ENCODE data around the gene CEP104. TPM values are rescaled to one million over a fixed set of nuclear protein-coding genes. Genes with fewer than 3 reads are reported as not detected.

Gene CEP104
- total and polyA plus RNA-seq, 8 donors: 32.5 to 49.5 (median 35.3) TPM

DNA sequence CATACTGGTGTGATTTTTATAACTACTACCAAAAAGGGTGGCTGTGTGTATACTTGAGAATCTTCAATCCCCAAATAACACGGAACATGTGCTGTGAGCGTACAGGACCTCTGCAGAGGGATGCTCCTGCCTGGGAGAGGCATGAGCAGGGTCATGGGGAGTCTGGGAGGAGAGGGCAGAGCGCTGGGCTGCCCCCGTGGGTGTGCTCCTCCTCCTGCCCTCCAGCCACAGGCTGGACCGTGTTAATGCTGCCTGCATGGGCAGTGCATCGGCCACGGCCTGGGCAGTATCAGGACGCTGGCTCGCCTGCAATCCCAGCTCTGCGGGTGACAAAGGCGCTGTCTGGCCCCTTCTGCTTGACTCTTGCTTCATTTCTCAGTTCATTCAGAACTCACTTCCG lies 6.2 kb downstream of the CEP104 start:
- Histone ChIP-seq H3K27me3 (no peaks in the 10 kb centered on the region), H3K9me3 (no peaks in the 10 kb centered on the region), H3K4me1 (peaks cover 5 to 9% of the 10 kb centered on the region in 2 donors), H3K36me3 (peaks cover 0 to 60% of the 10 kb centered on the region in 2 donors), H3K4me3 (no peak overlapping the region), H3K27ac (no peak overlapping the region)
- ATAC-seq: no peak
- no peak for TF ChIP-seq CTCF (IDR thresholded peaks at IDR 0.05)
- intact Hi-C loops (cut with DNase I): no loop called here
- DNase-seq: no peak

DNA sequence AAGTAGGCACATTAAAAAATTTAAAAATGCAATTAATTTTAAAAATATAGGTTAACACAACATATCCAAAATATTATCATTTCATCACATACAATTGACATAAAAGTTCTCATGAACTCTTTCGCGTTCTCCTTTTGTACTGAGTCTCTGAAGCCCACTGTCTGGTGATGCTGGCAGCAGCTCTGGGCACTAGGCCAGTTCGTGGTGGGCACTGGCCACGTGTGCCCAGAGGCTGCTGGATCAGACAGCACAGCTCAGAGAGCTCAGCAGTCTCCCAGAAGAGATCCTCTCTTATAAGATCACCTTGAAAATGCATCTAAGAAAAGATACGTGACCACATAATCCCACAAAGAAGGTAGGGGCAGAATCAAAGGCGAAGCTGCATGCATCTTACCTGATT lies 9.9 kb downstream of the CEP104 start:
- H3K36me3 ChIP-seq: peaks cover 0 to 92% of the 10 kb centered on the region in 2 donors
- TF ChIP-seq CTCF (IDR thresholded peaks at IDR 0.05): no peak
- no peaks in the 10 kb centered on the region for H3K27me3 ChIP-seq
- H3K9me3 ChIP-seq: no peaks in the 10 kb centered on the region
- H3K4me3 ChIP-seq: no peak overlapping the region
- no peaks in the 10 kb centered on the region for H3K4me1 ChIP-seq
- no peak for ATAC-seq
- H3K27ac ChIP-seq: no peak overlapping the region
- intact Hi-C loops (cut with DNase I): no loop called here
- DNase-seq: no peak

GRCh38 chr1:3846541-3846940 lies 10.5 kb downstream of the CEP104 start:
- no peak overlapping the region for H3K4me3 ChIP-seq
- intact Hi-C loops (cut with DNase I): no loop called here
- ATAC-seq (no peak), DNase-seq (no peak)
- H3K9me3 ChIP-seq: no peaks in the 10 kb centered on the region
- no peaks in the 10 kb centered on the region for H3K4me1 ChIP-seq
- no peak overlapping the region for H3K27ac ChIP-seq
- no peak for TF ChIP-seq CTCF (IDR thresholded peaks at IDR 0.05)
- peaks cover 0 to 92% of the 10 kb centered on the region in 2 donors for H3K36me3 ChIP-seq
- no peaks in the 10 kb centered on the region for H3K27me3 ChIP-seq

- TF ChIP-seq CTCF (IDR thresholded peaks at IDR 0.05): no peak
Observed at GRCh38 chr1:3842912-3843311, 14.1 kb downstream of the CEP104 start.

DNA sequence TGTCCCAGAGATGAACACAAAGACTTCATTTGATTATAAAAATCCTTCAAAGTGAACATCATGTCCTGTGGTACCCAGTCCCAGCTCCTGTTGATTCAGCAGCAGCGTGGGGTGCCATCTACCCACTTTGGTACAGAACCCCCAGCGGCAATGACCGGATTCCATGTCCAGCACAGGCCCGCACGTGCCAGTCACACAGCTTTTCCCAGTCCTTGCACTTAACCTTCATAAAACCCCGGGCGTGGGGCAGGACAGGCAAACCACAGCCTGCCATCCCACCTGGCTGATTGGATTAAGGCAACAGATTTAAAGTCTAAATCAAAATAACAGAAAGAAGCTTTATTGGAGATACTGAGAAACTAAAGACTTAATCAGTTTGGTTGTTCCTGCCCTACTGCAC lies 15.5 kb downstream of the CEP104 start:
- ATAC-seq: no peak

More at GRCh38 chr1:3842912-3843311, 14.1 kb downstream of the CEP104 start:
- no peak for DNase-seq
- Histone ChIP-seq H3K36me3 (peaks cover 0 to 94% of the 10 kb centered on the region in 2 donors), H3K27ac (no peak overlapping the region), H3K4me3 (no peak overlapping the region), H3K27me3 (no peaks in the 10 kb centered on the region), H3K9me3 (peaks cover 0 to 4% of the 10 kb centered on the region in 2 donors), H3K4me1 (no peaks in the 10 kb centered on the region)
- intact Hi-C loops (cut with DNase I): no loop called here
- ATAC-seq: no peak

More for the DNA sequence above, 15.5 kb downstream of the CEP104 start:
- Histone ChIP-seq H3K4me3 (no peak overlapping the region), H3K36me3 (peaks cover 0 to 94% of the 10 kb centered on the region in 2 donors), H3K27me3 (no peaks in the 10 kb centered on the region), H3K27ac (no peak overlapping the region), H3K9me3 (peaks cover 0 to 17% of the 10 kb centered on the region in 2 donors), H3K4me1 (no peaks in the 10 kb centered on the region)
- no peak for TF ChIP-seq CTCF (IDR thresholded peaks at IDR 0.05)
- intact Hi-C loops (cut with DNase I): no loop called here
- DNase-seq: no peak
